ENCODE data around the gene LMBR1.
"Not testable (repeated sequence)": the region's sequence is repeated elsewhere in the genome, so short reads cannot be mapped to it uniquely, and the experiment has no call there.

Gene LMBR1

GRCh38 chr7:156703209-156703608 is 189.8 kb downstream of the LMBR1 start:
- TF ChIP-seq PKNOX1 (IDR thresholded peaks at IDR 0.05) (no peak), FOXA1 (IDR thresholded peaks at IDR 0.05) (no peak), CTBP1 (IDR thresholded peaks at IDR 0.05; ENCODE audit: borderline replicate concordance) (no peak), HDGF (IDR thresholded peaks at IDR 0.05; ENCODE audit: borderline replicate concordance) (no peak), SUZ12 (IDR thresholded peaks at IDR 0.05) (no peak)
- no peak for DNase-seq (ENCODE audit: extremely low spot score)
- CTCF ChIA-PET: no interaction called here
- POLR2A ChIA-PET: no interaction called here

DNA sequence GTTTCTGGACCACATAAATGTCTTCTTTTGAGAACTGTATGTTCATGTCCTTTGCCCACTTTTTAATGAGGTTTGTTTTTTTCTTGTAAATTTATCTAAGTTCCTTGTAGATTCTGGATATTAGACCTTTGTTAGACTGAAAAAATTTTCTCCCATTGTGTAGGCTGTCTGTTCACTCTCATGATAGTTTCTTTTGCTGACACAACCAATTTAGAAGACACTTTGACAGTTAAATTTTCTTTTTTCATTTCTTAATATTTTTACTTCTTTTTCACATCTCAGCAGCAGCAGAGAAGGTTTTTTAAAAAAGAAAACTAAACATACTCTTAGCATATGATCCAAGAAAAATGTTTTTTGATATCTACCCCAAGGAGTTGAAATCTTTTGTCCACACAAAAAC is 190.6 kb downstream of the LMBR1 start:
- ChIA-PET POLR2A (no interaction called here), CTCF (no interaction called here)
- TF ChIP-seq ELF4 (IDR thresholded peaks at IDR 0.05): no peak
- TF ChIP-seq ARNT (IDR thresholded peaks at IDR 0.05): no peak
- TF ChIP-seq FOXM1 (IDR thresholded peaks at IDR 0.05; ENCODE audit: borderline replicate concordance): no peak
- TF ChIP-seq PKNOX1 (IDR thresholded peaks at IDR 0.05): no peak
- TF ChIP-seq TARDBP (IDR thresholded peaks at IDR 0.05): no peak
- TF ChIP-seq SUZ12 (IDR thresholded peaks at IDR 0.05): no peak
- TF ChIP-seq HDGF (IDR thresholded peaks at IDR 0.05; ENCODE audit: borderline replicate concordance): no peak
- TF ChIP-seq NFRKB (IDR thresholded peaks at IDR 0.05): no peak
- TF ChIP-seq CTBP1 (IDR thresholded peaks at IDR 0.05; ENCODE audit: borderline replicate concordance): no peak
- TF ChIP-seq L3MBTL2 (conservative IDR thresholded peaks at IDR 0.05): no peak
- TF ChIP-seq LEF1 (IDR thresholded peaks at IDR 0.05; ENCODE audit: borderline replicate concordance): no peak
- TF ChIP-seq ZNF384 (IDR thresholded peaks at IDR 0.05): no peak
- TF ChIP-seq FOXK2 (IDR thresholded peaks at IDR 0.05): no peak
- no peak for TF ChIP-seq SP1 (IDR thresholded peaks at IDR 0.05)
- TF ChIP-seq FOXA1 (IDR thresholded peaks at IDR 0.05): no peak
- no peak for TF ChIP-seq BHLHE40 (IDR thresholded peaks at IDR 0.05; ENCODE audit: borderline replicate concordance)
- no peak for DNase-seq (ENCODE audit: extremely low spot score)

- CTCF ChIA-PET; POLR2A ChIA-PET; DNase-seq (ENCODE audit: extremely low spot score): not testable (repeated sequence)
Observed at GRCh38 chr7:156701787-156702186, 191.2 kb downstream of the LMBR1 start.

DNA sequence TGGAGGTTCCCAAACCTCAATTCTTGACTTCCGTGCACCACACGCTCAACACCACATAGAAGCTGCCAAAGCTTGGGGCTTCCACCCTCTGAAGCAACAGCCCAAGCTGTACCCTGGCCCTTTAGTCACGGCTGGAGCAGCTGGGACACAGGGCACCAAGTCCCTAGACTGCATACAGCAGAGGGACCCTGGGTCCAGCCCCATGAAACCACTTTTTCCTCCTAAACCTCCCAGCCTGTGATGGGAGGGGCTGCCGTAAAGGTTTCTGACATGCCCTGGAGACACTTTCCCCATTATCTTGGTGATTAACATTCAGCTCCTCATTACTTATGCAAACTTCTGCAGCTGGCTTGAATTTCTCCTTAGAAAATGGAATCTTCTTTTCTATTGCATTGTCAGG is 194.5 kb downstream of the LMBR1 start:
- CTCF ChIA-PET; POLR2A ChIA-PET; DNase-seq (ENCODE audit: extremely low spot score): not testable (repeated sequence)

DNA sequence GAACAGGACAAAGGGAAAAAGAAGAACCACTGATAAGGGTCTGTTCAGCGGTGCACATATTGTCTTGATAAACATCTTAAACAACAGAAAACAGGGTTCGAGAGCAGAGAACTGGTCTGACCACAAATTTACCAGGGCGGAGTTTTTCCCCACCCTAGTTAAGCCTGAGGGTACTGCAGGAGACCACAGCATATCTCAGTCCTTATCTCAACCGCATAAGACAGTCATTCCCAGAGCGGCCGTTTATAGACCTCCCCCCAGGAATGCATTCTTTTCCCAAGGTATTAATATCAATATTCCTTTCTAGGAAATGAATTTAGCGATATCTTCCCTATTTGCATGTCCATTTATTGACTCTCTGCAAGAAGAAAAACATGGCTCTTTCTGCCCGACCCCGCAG is 195.7 kb downstream of the LMBR1 start:
- POLR2A ChIA-PET; CTCF ChIA-PET; DNase-seq (ENCODE audit: extremely low spot score): not testable (repeated sequence)

- CTCF ChIA-PET: no interaction called here
- POLR2A ChIA-PET: interaction anchor here (0.7 kb wide), 1 partner anchor 17 kb away, joined by 3 read pairs; no protein-coding TSS in a partner anchor
- TF ChIP-seq HDGF (IDR thresholded peaks at IDR 0.05; ENCODE audit: borderline replicate concordance): no peak
- TF ChIP-seq FOXM1 (IDR thresholded peaks at IDR 0.05; ENCODE audit: borderline replicate concordance): no peak
- no peak for TF ChIP-seq LEF1 (IDR thresholded peaks at IDR 0.05; ENCODE audit: borderline replicate concordance)
- TF ChIP-seq L3MBTL2 (conservative IDR thresholded peaks at IDR 0.05): no peak
- no peak for TF ChIP-seq NFRKB (IDR thresholded peaks at IDR 0.05)
- TF ChIP-seq ZNF384 (IDR thresholded peaks at IDR 0.05): no peak
- no peak for TF ChIP-seq TARDBP (IDR thresholded peaks at IDR 0.05)
- no peak for TF ChIP-seq FOXA1 (IDR thresholded peaks at IDR 0.05)
- no peak for TF ChIP-seq PKNOX1 (IDR thresholded peaks at IDR 0.05)
- TF ChIP-seq ELF4 (IDR thresholded peaks at IDR 0.05): no peak
- TF ChIP-seq FOXK2 (IDR thresholded peaks at IDR 0.05): no peak
- TF ChIP-seq ARNT (IDR thresholded peaks at IDR 0.05): no peak
- no peak for TF ChIP-seq SUZ12 (IDR thresholded peaks at IDR 0.05)
- no peak for TF ChIP-seq SP1 (IDR thresholded peaks at IDR 0.05)
- TF ChIP-seq BHLHE40 (IDR thresholded peaks at IDR 0.05; ENCODE audit: borderline replicate concordance): no peak
- TF ChIP-seq CTBP1 (IDR thresholded peaks at IDR 0.05; ENCODE audit: borderline replicate concordance): no peak
- DNase-seq (ENCODE audit: extremely low spot score): no peak
Observed at GRCh38 chr7:156693627-156694026, 199.4 kb downstream of the LMBR1 start.

- CTCF ChIA-PET: no interaction called here
- DNase-seq (ENCODE audit: extremely low spot score): no peak
- POLR2A ChIA-PET: no interaction called here
- TF ChIP-seq ELF4 (IDR thresholded peaks at IDR 0.05) (no peak), SUZ12 (IDR thresholded peaks at IDR 0.05) (no peak), FOXA1 (IDR thresholded peaks at IDR 0.05) (no peak), L3MBTL2 (conservative IDR thresholded peaks at IDR 0.05) (no peak), HDGF (IDR thresholded peaks at IDR 0.05; ENCODE audit: borderline replicate concordance) (no peak), TARDBP (IDR thresholded peaks at IDR 0.05) (no peak), BHLHE40 (IDR thresholded peaks at IDR 0.05; ENCODE audit: borderline replicate concordance) (no peak), CTBP1 (IDR thresholded peaks at IDR 0.05; ENCODE audit: borderline replicate concordance) (no peak), FOXM1 (IDR thresholded peaks at IDR 0.05; ENCODE audit: borderline replicate concordance) (no peak), FOXK2 (IDR thresholded peaks at IDR 0.05) (no peak)
Observed at GRCh38 chr7:156692849-156693248, 200.1 kb downstream of the LMBR1 start.

GRCh38 chr7:156691764-156692163 is 201.2 kb downstream of the LMBR1 start:
- ChIA-PET CTCF (no interaction called here), POLR2A (no interaction called here)
- DNase-seq (ENCODE audit: extremely low spot score): no peak
- no peak for TF ChIP-seq FOXM1 (IDR thresholded peaks at IDR 0.05; ENCODE audit: borderline replicate concordance)
